ENCODE measurements around the gene PFN3.
A peak's percentile ranks its signal among the peaks of the same experiment; 100 is the strongest.

Gene PFN3

DNA sequence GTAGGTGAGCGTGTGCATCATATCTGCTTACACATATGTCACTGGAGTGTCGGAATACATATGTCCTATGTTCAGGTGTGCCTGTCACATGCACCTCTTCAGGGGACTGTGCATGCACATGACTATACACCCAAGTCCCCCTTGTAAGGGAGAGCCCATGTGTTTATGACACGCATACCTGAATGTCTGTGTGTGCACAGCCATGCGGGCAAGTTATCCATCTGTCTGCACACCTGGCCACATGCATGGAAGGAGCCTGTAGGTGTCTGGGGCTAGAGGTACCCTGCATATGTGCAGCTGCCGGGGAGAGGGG is 43.4 kb downstream of the PFN3 start:
- no peak overlapping the region for H3K4me3 Mint-ChIP-seq
- H3K27ac Mint-ChIP-seq: no peak overlapping the region
- H3K36me3 Mint-ChIP-seq (ENCODE audit: low read depth): no peaks in the 10 kb centered on the region
- TF ChIP-seq, protein P1, sequence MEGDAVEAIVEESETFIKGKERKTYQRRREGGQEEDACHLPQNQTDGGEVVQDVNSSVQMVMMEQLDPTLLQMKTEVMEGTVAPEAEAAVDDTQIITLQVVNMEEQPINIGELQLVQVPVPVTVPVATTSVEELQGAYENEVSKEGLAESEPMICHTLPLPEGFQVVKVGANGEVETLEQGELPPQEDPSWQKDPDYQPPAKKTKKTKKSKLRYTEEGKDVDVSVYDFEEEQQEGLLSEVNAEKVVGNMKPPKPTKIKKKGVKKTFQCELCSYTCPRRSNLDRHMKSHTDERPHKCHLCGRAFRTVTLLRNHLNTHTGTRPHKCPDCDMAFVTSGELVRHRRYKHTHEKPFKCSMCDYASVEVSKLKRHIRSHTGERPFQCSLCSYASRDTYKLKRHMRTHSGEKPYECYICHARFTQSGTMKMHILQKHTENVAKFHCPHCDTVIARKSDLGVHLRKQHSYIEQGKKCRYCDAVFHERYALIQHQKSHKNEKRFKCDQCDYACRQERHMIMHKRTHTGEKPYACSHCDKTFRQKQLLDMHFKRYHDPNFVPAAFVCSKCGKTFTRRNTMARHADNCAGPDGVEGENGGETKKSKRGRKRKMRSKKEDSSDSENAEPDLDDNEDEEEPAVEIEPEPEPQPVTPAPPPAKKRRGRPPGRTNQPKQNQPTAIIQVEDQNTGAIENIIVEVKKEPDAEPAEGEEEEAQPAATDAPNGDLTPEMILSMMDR (IDR thresholded peaks at IDR 0.05; ENCODE audit: unreplicated experiment in 3 of 3): no peak
- H3K9me3 Mint-ChIP-seq: no peaks in the 10 kb centered on the region
- H3K27me3 Mint-ChIP-seq (ENCODE audit: low read depth): peaks cover 5% of the 10 kb centered on the region
- H3K4me1 Mint-ChIP-seq: peaks cover 1% of the 10 kb centered on the region

DNA sequence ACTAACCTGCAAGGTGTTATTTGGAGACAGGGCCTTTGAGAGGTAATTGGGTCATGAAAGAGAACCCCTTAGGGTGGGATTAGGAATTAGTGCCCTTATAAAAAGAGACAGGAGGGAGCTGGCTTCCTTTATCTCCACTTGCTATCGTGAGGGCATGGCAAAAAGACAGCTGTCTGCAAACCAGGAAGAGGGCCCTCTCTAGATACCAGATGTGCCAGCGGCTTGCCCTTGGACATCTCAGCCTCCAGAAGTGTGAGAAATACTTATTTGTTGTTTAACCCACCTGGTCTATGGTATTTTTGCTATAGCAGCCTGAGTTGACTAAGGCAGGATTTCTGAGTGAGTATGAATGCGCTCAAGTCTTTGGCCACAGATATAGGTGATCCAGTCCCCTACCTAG is 43.7 kb downstream of the PFN3 start:
- TF ChIP-seq, protein P1 (IDR thresholded peaks at IDR 0.05; ENCODE audit: unreplicated experiment in 3 of 3): no peak
- no peak overlapping the region for H3K4me3 Mint-ChIP-seq
- H3K9me3 Mint-ChIP-seq: no peaks in the 10 kb centered on the region
- H3K4me1 Mint-ChIP-seq: peaks cover 4% of the 10 kb centered on the region
- H3K27ac Mint-ChIP-seq: no peak overlapping the region
- no peaks in the 10 kb centered on the region for H3K36me3 Mint-ChIP-seq (ENCODE audit: low read depth)
- peaks cover 5% of the 10 kb centered on the region for H3K27me3 Mint-ChIP-seq (ENCODE audit: low read depth)

DNA sequence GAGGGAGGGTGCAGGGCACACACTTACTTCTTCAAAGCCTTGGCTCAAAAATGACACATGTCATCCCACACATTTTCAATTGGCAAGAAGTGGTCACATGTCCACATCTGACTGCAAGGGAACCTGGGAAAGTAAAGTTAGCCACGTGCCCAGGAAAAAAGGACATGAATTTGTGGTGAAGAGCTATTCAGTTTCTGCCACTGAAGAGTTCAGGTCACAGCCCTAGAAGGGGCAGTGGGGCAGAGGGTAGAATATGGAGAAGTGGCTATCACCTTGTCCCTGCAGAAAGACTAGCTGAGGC is 44.6 kb downstream of the PFN3 start:
- TF ChIP-seq, protein P1 (IDR thresholded peaks at IDR 0.05; ENCODE audit: unreplicated experiment in 3 of 3): no peak
- Mint-ChIP-seq H3K4me1 (peaks cover 10% of the 10 kb centered on the region), H3K36me3 (ENCODE audit: low read depth) (no peaks in the 10 kb centered on the region), H3K27me3 (ENCODE audit: low read depth) (peaks cover 5% of the 10 kb centered on the region), H3K4me3 (no peak overlapping the region), H3K9me3 (no peaks in the 10 kb centered on the region), H3K27ac (no peak overlapping the region)

DNA sequence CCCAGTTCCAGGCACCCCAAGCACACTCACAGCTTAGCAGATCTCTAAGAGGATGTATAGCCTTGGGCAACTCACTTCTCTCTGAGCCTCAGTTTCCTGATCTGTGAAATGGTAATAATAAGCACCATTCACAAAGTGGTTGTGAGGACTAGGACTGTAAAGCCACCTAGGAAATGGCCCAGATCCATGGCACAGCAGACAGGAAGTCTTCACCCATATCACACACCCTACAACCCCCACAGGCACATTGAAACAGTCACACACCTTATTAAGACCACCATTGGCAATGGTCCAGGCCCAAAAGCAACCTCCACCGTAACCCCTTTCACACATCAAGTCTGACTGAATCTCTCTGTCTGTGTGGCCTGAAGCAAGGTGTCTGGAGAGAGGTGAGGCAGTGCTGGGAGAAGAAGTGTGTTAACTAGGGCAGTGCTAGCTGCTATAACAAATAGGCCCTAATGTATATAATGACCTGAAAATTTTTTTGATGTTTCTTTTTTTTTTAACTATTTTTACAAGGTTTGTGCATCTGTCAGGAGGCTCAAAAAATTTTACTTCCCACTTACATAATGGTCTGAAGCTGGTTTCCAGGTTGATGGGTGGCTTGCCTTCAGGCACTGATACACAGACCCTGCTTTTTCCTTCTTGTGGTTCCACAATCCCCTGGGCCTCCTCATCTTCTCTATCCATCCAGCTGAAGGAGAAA is 45.1 kb downstream of the PFN3 start:
- peaks cover 14% of the 10 kb centered on the region for H3K4me1 Mint-ChIP-seq
- no peaks in the 10 kb centered on the region for H3K9me3 Mint-ChIP-seq
- H3K36me3 Mint-ChIP-seq (ENCODE audit: low read depth): no peaks in the 10 kb centered on the region
- TF ChIP-seq, protein P1 (IDR thresholded peaks at IDR 0.05; ENCODE audit: unreplicated experiment in 3 of 3): no peak
- peaks cover 5% of the 10 kb centered on the region for H3K27me3 Mint-ChIP-seq (ENCODE audit: low read depth)
- H3K27ac Mint-ChIP-seq: no peak overlapping the region
- H3K4me3 Mint-ChIP-seq: peak overlapping the region in 1 of 3 experiments; percentile 20

DNA sequence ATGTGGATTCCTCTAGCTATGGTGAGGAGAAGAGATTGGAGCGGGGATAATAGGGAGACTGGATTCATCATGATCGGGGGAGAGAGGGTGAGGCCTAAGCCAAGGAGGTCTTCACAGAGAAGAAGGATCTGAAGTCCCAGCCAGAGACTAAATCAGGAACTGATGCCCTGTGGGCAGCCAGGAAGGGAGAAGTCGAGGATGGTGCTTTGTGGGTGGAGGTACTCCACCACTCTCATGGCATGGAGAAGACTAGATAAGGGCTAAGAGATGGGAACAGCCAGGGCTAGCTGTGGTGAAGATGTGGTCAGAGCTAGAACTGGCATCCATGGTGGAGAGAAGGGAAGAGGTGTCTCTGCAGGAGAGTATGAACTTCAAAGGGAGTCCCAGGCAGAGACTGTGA is 45.8 kb downstream of the PFN3 start:
- Mint-ChIP-seq H3K9me3 (no peaks in the 10 kb centered on the region), H3K27me3 (ENCODE audit: low read depth) (peaks cover 6% of the 10 kb centered on the region)

DNA sequence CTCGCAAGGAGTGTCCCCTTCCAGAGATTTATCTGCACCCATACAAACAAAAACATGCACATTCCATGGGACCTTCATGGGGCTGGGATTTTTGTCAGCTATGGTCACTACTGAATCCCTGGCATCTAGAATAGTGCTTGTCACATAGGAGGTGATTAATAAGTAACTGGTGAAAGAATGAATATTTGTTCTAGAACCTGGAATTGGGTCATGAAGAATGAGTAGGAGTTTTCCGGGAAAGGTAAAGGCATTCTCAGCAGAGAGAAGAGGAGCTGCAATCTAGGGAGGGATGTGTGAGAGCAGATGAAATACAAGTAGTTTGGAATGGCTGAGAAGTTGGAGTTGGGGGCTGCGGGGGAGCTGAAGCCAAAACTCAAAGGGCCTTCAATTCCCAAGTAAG is 46.2 kb downstream of the PFN3 start:
- Mint-ChIP-seq H3K4me1 (peaks cover 25% of the 10 kb centered on the region), H3K36me3 (ENCODE audit: low read depth) (no peaks in the 10 kb centered on the region), H3K4me3 (peak overlapping the region in 2 of 3 experiments; percentile 15 to 55), H3K9me3 (no peaks in the 10 kb centered on the region), H3K27ac (peak overlapping the region in 2 of 3 experiments; percentile 21 to 34), H3K27me3 (ENCODE audit: low read depth) (peaks cover 8% of the 10 kb centered on the region)
- TF ChIP-seq, protein P1 (IDR thresholded peaks at IDR 0.05; ENCODE audit: unreplicated experiment in 3 of 3): no peak

More for the DNA sequence above, 45.8 kb downstream of the PFN3 start:
- Mint-ChIP-seq H3K27ac (peak overlapping the region in 1 of 3 experiments; percentile 21), H3K36me3 (ENCODE audit: low read depth) (no peaks in the 10 kb centered on the region), H3K4me1 (peaks cover 20% of the 10 kb centered on the region), H3K4me3 (no peak overlapping the region)
- TF ChIP-seq, protein P1 (IDR thresholded peaks at IDR 0.05; ENCODE audit: unreplicated experiment in 3 of 3): no peak

All from nephron (organoid).